Middle frontal gyrus (tissue), 1 donor: ENCODE measurements around the gene CASP5.

Source experiments
- DNase-seq: peaks from one replicate; pipeline ENCODE4 v3.0.0-alpha.2; 2015; ENCODE audit warnings: low spot score; ENCODE audit errors: extremely low spot score

The CASP5 gene

GRCh38 chr11:104968355-104968855, 54.6 kb downstream of the CASP5 start, which contains the start of gene CASP4:
Gene CASP4 (minus strand): TSS chr11:104968574. CDS start chr11:104968525, 49 bp downstream.
- no peak for DNase-seq

- no peak for DNase-seq
Measured at GRCh38 chr11:104967534-104968354, 55.2 kb downstream of the CASP5 start.

GRCh38 chr11:104965735-104966134, 57.2 kb downstream of the CASP5 start:
- no peak for DNase-seq

GRCh38 chr11:104964247-104964646, 58.7 kb downstream of the CASP5 start:
- DNase-seq, result no peak

- DNase-seq, result no peak
Measured at GRCh38 chr11:104962852-104963251, 60.1 kb downstream of the CASP5 start.

- no peak for DNase-seq
Measured at GRCh38 chr11:104957280-104957679, 65.7 kb downstream of the CASP5 start.

- no peak for DNase-seq
Measured at GRCh38 chr11:104956528-104956927, 66.4 kb downstream of the CASP5 start.

- DNase-seq, result no peak
Measured at GRCh38 chr11:104946907-104947306, 76.1 kb downstream of the CASP5 start.
